SK-N-SH treated with all-trans-retinoic acid at 6 μM for 48 hours (cell line): ENCODE measurements around the gene TOMM34.

Experiments used
- ARNTL ChIP-seq: fragments of 450-650 bp; formaldehyde crosslinking; IDR thresholded peaks from 2 replicates; pipeline ENCODE4 v1.5.0; 2020; ENCODE audit warnings: low read depth, mild to moderate bottlenecking, moderate library complexity, borderline replicate concordance
- CSRNP3 ChIP-seq: fragments of 250-450 bp; sonication (Bioruptor Pico); IDR thresholded peaks from 2 replicates; pipeline ENCODE4 v1.5.1; 2021; ENCODE audit warnings: mild to moderate bottlenecking, moderate library complexity
- ESRRG ChIP-seq: fragments of 250-450 bp; sonication (Bioruptor Pico); IDR thresholded peaks from 2 replicates; pipeline ENCODE4 v1.6.1; 2021; ENCODE audit warnings: mild to moderate bottlenecking
- ISL1 ChIP-seq: fragments of 250-450 bp; sonication (Bioruptor Pico); IDR thresholded peaks from 2 replicates; pipeline ENCODE4 v2.1.2; 2022; ENCODE audit warnings: mild to moderate bottlenecking, moderate library complexity
- PATZ1 ChIP-seq: fragments of 250-450 bp; sonication (Bioruptor Pico); IDR thresholded peaks from 2 replicates; pipeline ENCODE4 v1.8.0; 2020; ENCODE audit warnings: mild to moderate bottlenecking, moderate library complexity, borderline replicate concordance
- SNAI2 ChIP-seq: fragments of 250-450 bp; sonication (Bioruptor Pico); IDR thresholded peaks from 2 replicates; pipeline ENCODE4 v1.5.0; 2020; ENCODE audit warnings: mild to moderate bottlenecking, moderate library complexity
- TCF4 ChIP-seq: fragments of 250-450 bp; sonication (Bioruptor Pico); IDR thresholded peaks from 2 replicates; pipeline ENCODE4 v1.8.0; 2021; ENCODE audit warnings: mild to moderate bottlenecking, moderate library complexity, borderline replicate concordance
- ZFP3 ChIP-seq: fragments of 250-450 bp; sonication (Bioruptor Pico); IDR thresholded peaks from 2 replicates; pipeline ENCODE4 v1.5.0; 2020; ENCODE audit warnings: mild to moderate bottlenecking, moderate library complexity
- ZFP30 ChIP-seq: fragments of 450-650 bp; formaldehyde crosslinking; IDR thresholded peaks from 2 replicates; pipeline ENCODE4 v1.5.0; 2022; ENCODE audit warnings: mild to moderate bottlenecking, moderate library complexity
- ZNF565 ChIP-seq: fragments of 450-650 bp; formaldehyde crosslinking; conservative IDR thresholded peaks from 2 replicates; pipeline ENCODE4 v1.5.0; 2020; ENCODE audit warnings: low read depth, mild to moderate bottlenecking, moderate library complexity
- ZNF70 ChIP-seq: fragments of 450-650 bp; formaldehyde crosslinking; IDR thresholded peaks from 2 replicates; pipeline ENCODE4 v1.5.0; 2020; ENCODE audit warnings: mild to moderate bottlenecking, moderate library complexity
- ZNF8 ChIP-seq: fragments of 450-650 bp; formaldehyde crosslinking; IDR thresholded peaks from 2 replicates; pipeline ENCODE4 v1.5.0; 2020; ENCODE audit warnings: mild to moderate bottlenecking, moderate library complexity

- no peak for TF ChIP-seq TCF4 (CRISPR knock-in tag)
- TF ChIP-seq ZFP30 (CRISPR knock-in tag): no peak
- TF ChIP-seq ZNF565: no peak
- no peak for TF ChIP-seq SNAI2 (CRISPR knock-in tag)
- no peak for TF ChIP-seq ZFP3 (CRISPR knock-in tag)
- no peak for TF ChIP-seq ISL1 (CRISPR knock-in tag)
- no peak for TF ChIP-seq ARNTL (CRISPR knock-in tag)
- TF ChIP-seq ZNF8 (CRISPR knock-in tag): no peak
- no peak for TF ChIP-seq CSRNP3
- TF ChIP-seq ESRRG (CRISPR knock-in tag): no peak
- TF ChIP-seq ZNF70: no peak
- no peak for TF ChIP-seq PATZ1
Observed at GRCh38 chr20:44931911-44932310, 28.3 kb downstream of the TOMM34 start.
